SH-SY5Y (cell line): ENCODE data around the gene ENPP3.

Experiments used
- GATA2 ChIP-seq: IDR thresholded peaks from 2 replicates; pipeline ENCODE4 v1.6.1; 2011; ENCODE audit warnings: mild to moderate bottlenecking, low read depth, low read length
- GATA3 ChIP-seq: IDR thresholded peaks from 2 replicates; pipeline ENCODE4 v1.6.1; 2011; ENCODE audit warnings: low read depth, mild to moderate bottlenecking, low read length, moderate library complexity

DNA sequence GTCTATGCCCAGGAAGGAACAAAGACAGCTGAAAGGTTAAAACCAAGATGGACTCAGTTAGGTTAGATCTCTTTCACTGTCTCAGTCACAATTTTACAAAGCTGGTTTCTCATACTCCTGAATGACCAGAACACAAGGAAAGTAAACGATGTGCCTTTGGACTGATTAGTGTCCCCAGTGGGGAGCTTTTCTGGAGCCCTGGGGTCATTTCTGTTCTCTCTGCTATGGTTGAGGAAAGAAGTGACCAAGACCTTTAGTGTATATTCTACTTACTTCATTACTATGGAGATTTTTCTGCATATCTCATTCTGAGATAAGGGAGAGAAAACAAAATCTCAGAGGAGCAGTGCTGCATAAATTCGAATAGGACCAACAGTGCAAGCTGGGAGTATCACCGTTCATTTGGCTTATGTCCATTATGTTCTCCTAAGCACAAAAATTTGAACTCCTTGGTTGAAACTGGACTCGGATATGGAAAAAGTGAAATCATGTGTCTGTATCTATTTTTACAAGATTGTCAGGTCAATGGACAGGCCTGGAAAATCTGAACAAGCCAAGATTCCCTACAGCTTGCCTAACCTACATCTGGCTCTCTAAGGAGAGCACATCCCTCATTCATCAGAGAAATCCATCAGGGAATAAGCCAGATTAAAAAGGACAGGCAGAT lies 136.3 kb downstream of the ENPP3 start:
- no peak for TF ChIP-seq GATA2
- TF ChIP-seq GATA3: no peak
